GM21737 (cell line): Measurements from ENCODE around the gene FAM9C.

Source experiments
- ATAC-seq: cut with Tn5 transposase; IDR thresholded peaks from one replicate; pipeline ENCODE4 v1.9.1; 2021; ENCODE audit warnings: mild to moderate bottlenecking, moderate library complexity; ENCODE audit not compliant: unreplicated experiment

FAM9C gene

GRCh38 chrX:12986164-12986779 lies 58.1 kb downstream of the FAM9C start:
- no peak for ATAC-seq
